NT2/D1 (cell line): ENCODE data around the gene NECTIN4.

Experiments used
- SUZ12 ChIP-seq: IDR thresholded peaks from 2 replicates; pipeline ENCODE4 v1.6.1; 2011; ENCODE audit not compliant: insufficient read length, insufficient read depth; ENCODE audit errors: extremely low read depth
- YY1 ChIP-seq: IDR thresholded peaks from 2 replicates; pipeline ENCODE4 v1.6.1; 2011; ENCODE audit not compliant: insufficient read length, insufficient read depth

GRCh38 chr1:161031874-161032273 lies 57.5 kb downstream of the NECTIN4 start:
- no peak for TF ChIP-seq SUZ12
- TF ChIP-seq YY1 = no peak
